IPS DF 4.7 (cell line): ENCODE data around the gene LSM11.
A peak's percentile ranks its signal among the peaks of the same experiment; 100 is the strongest.

Source experiments
- DNase-seq: peaks from one replicate; pipeline ENCODE4 v3.0.0-alpha.2; 2013; ENCODE audit warnings: low spot score; ENCODE audit errors: extremely low read depth

Gene LSM11

GRCh38 chr5:157732596-157733262 lies 10.8 kb upstream of the LSM11 start:
- DNase-seq = no peak

- no peak for DNase-seq
Observed at GRCh38 chr5:157734436-157734835, 9.1 kb upstream of the LSM11 start.

GRCh38 chr5:157735991-157736390 lies 7.5 kb upstream of the LSM11 start:
- no peak for DNase-seq

- no peak for DNase-seq
Observed at GRCh38 chr5:157739388-157740228, 3.9 kb upstream of the LSM11 start.

- no peak for DNase-seq
Observed at GRCh38 chr5:157740229-157740610, 3.3 kb upstream of the LSM11 start.

- DNase-seq = no peak
Observed at GRCh38 chr5:157741131-157741530, 2.4 kb upstream of the LSM11 start.

GRCh38 chr5:157744051-157745011 lies 819 bp downstream of the LSM11 start:
- no peak for DNase-seq

GRCh38 chr5:157745041-157745456 lies 1.5 kb downstream of the LSM11 start:
- no peak for DNase-seq

- DNase-seq = no peak
Observed at GRCh38 chr5:157747173-157747740, 3.7 kb downstream of the LSM11 start.

- DNase-seq = no peak
Observed at GRCh38 chr5:157747766-157748700, 4.5 kb downstream of the LSM11 start.

- no peak for DNase-seq
Observed at GRCh38 chr5:157748760-157749461, 5.4 kb downstream of the LSM11 start.

GRCh38 chr5:157749462-157749799 lies 5.9 kb downstream of the LSM11 start:
- DNase-seq = no peak

- no peak for DNase-seq
Observed at GRCh38 chr5:157750320-157750719, 6.8 kb downstream of the LSM11 start.

- no peak for DNase-seq
Observed at GRCh38 chr5:157756122-157756521, 12.6 kb downstream of the LSM11 start.

GRCh38 chr5:157758706-157759105 lies 15.2 kb downstream of the LSM11 start:
- no peak for DNase-seq

GRCh38 chr5:157761690-157762621 lies 18.4 kb downstream of the LSM11 start:
- DNase-seq = peak; percentile 22

- no peak for DNase-seq
Observed at GRCh38 chr5:157764531-157764930, 21.0 kb downstream of the LSM11 start.

GRCh38 chr5:157766442-157766841 lies 22.9 kb downstream of the LSM11 start:
- DNase-seq = no peak

- no peak for DNase-seq
Observed at GRCh38 chr5:157766902-157767301, 23.4 kb downstream of the LSM11 start.
